Measurements from ENCODE around the gene ECHDC1.

The ECHDC1 gene

GRCh38 chr6:127290391-127291265, 52.8 kb downstream of the ECHDC1 start:
- no peak for TF ChIP-seq CTCF (IDR thresholded peaks at IDR 0.05)

GRCh38 chr6:127289934-127290333, 53.5 kb downstream of the ECHDC1 start:
- no peak for TF ChIP-seq CTCF (IDR thresholded peaks at IDR 0.05)

- TF ChIP-seq CTCF (IDR thresholded peaks at IDR 0.05), result no peak
Observed at GRCh38 chr6:127288705-127289104, 54.7 kb downstream of the ECHDC1 start.

- no peak for TF ChIP-seq CTCF (IDR thresholded peaks at IDR 0.05)
Observed at GRCh38 chr6:127282184-127282583, 61.2 kb downstream of the ECHDC1 start.

GRCh38 chr6:127279815-127280214, 63.6 kb downstream of the ECHDC1 start:
- no peak for TF ChIP-seq CTCF (IDR thresholded peaks at IDR 0.05)

GRCh38 chr6:127277878-127278843, 65.2 kb downstream of the ECHDC1 start:
- TF ChIP-seq CTCF (IDR thresholded peaks at IDR 0.05), result no peak

GRCh38 chr6:127276331-127276730, 67.1 kb downstream of the ECHDC1 start:
- no peak for TF ChIP-seq CTCF (IDR thresholded peaks at IDR 0.05)

Measured in LNCAP (cell line).